SHP77 (cell line): ENCODE measurements around the gene CATSPER3.

Experiments
- DNase-seq, 2 experiments: peaks; one replicate each; lab custom pipeline; 2025; lab: John Stamatoyannopoulos, UW

Gene CATSPER3

DNA sequence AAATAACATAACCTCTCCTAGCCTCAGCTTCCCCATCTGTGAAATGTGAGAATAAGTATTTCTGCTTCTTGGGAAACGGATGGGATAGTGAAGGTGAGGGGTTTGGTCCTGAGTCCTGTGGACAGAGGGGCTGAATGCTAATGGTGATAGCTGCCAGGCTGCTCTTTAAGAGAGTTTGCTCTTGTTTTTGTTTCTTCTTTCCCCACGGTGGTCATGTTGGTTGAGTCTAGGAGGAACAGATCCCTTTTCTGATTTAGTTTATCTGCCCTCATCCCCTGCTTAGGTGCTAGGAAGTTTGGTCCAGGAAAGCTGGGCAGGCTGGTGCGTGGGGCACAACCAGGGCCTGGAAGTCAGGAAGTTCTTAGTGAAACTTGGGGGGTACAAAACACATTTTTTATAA, 74.0 kb downstream of the CATSPER3 start:
- no peak for DNase-seq

DNA sequence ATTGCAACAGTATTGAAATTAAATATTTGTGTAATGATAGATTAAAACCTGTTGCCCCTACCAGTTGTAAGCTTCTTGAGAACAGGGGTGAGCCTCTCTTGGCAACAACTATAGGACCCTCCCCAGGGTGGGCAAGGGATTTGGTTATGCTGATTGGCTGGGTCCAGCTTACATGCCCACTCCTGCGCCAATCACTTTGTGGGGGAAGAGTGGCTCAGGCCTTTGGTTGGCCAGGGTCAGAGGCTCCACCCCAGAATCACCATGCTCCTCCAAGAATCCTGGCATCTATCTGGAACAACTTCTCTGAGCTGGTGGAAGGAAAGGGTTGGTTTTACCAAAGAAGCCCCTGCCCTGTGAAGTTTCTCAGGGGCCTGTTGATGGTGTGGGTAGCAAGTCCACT, 74.9 kb downstream of the CATSPER3 start:
- no peak for DNase-seq

DNA sequence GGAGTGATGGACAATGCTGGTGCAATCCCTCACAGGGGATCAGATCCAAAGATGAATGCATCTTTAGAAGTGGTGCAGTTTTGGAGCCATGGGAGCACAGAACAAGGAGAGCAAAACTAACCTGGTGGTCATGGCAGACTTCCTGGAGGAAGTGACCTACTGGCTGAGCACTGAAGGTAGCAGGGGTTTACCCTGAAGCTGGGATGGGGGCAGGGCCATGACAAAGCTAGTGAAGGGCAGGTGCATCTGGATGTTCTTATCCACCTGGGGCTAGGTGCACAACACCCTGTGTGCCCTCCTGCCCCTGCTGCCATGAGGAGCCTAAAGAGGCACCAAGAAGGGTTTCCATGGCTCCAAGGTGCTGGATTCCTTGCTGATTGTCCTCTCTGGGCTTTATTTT, 77.8 kb downstream of the CATSPER3 start:
- no peak for DNase-seq

DNA sequence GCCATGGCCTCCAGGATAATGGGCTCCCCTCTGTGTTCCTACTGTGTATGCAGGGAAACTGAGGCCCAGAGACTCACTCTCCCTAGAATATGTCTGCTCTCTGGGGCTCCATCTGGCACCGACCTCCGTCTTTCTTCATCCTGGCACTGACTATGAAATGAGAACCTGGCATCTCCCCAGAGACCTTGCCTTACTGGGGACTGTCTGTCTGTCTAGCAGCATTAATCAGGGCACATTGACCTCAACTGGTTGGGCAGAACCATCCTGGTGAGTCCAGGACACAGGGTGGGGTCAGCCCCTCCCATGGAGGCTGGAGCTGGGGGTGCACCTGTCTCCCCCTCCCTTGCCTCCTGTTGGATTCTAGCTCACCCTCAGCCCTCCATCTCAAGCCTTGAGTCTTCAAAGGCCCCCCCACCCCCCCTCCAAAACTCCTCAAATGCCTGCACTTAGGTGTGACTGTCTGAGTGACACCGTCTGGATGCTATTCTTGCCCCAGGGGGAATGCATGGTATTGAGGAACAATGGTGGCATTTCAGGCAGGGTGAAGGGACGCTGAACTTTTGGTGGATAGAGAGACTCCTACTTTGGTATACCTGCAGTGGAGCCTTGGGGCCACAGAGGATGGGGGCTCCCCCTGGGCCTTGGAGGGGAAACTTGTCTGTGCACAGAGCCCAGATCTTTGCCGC, 79.1 kb downstream of the CATSPER3 start:
- DNase-seq: no peak

DNA sequence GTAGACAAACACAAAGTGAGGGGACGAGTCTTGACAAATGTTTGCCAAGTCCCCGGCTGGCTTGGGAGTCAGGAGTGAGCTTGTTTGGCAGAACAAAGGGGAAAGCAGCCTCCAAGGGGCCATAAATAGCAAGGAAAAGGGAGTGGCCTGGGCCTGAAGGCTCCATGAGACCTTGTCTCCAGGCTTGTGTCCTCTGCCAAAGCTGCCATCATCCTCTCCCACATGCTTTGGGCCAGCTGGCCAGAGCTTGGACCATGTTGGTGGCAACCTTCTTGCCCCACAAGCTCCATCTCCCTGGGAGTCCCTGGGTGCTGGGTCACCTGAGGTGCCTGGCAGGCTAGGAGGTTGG, 79.6 kb downstream of the CATSPER3 start:
- DNase-seq: no peak

DNA sequence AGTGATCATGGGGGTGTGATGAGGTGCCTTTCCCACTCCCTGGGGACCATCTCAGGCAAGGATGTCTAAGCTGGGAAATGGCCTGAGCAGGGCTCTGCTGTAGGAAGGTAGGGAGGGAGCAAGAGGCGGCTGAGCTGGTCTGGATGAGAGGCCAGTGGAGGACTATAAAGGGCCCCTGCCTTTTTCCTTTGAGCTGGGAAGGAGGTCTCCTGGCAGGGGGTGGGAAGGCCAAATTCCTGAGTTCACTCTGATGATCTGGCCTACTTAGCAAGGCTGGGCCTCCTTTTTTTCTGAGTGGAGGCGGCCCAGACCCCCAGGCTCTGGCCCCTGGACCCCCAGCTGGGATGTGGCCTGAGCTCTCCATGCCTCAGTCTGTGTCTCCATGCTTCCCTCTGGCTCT, 80.6 kb downstream of the CATSPER3 start:
- DNase-seq: no peak

DNA sequence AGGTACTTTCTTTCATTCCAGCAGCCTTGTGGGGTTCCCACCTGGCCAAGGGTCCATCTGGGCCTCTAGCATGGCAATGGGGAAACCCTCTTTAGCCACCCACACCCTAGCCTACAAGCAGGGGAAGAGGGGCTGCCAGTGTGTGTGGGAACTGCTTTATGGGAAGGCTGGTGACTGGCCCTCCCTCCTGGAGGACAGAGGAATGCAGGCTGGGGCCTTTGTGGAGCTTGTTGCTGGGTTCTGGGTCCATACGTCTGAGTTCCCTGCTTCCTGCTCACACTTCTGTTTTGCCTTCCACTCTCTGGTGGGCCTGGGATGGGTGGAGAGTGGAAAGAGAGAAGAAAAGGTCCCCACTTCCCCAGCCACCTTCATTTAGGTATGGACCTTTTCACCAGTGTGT, 81.2 kb downstream of the CATSPER3 start:
- DNase-seq: no peak

DNA sequence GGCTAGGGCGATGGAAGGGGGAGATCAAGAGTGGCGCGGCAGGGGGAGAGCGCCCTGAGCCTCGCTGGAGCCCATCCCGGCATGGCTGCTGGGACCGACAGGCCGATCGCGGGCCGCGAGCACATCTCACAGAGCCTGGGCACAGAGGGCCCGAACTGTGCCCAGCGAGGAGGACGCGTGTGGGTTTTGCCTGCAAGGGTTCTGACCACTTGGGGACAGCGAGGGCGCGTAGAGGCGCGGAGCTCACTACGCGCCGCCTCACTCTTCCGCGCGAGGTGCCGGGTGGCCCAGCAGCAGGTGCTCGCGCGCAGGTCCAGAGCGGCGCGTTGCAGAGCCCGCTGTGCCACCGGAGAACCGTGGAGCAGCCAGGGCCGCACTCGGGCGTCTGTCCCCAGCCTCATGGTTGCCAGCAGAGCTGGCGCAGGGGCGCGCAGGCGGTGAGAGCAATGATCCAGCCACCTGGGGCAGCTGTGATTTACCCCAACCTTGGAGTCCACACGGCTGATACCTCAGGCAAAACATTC, 82.6 kb downstream of the CATSPER3 start:
- no peak for DNase-seq

DNA sequence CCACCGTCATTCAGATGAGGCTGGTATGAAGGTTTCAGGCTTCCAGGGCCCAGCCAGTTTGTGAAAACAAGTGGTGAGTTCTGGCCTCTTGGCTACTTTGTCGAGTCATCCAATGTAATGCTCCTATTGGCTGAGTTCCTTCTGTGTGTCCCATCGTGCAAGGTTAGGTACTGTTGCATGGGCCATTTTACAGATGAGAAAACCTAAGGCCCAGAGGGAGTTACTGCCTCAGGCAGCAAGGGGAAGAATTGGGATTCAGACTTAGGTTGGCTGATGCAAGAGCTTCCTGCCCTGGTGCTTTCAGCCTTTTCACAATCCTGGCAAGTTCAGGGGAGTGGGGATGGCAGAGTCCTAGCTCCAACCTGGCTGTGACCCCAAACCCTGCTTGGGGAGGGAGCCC, 83.7 kb downstream of the CATSPER3 start:
- DNase-seq: no peak

DNA sequence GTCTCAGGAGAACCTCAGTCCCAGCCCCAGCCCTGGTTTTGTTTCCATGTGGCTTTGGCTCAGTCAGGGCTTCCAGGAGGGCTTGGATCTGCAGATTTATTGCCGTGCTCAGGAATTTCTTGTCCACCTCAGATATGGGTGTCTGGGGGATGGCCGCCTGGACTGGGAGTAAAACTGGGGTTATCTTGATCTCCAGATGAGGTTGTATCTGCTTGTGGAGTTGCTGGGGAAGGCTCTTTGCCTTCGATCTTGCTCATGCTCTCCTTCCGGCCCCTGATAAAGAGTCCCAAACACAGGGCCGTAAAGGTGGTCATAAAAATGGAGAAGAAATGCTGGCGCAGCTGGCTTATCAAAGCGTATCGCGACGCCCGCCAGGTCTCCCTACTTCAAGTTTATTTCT, 84.2 kb downstream of the CATSPER3 start:
- no peak for DNase-seq

DNA sequence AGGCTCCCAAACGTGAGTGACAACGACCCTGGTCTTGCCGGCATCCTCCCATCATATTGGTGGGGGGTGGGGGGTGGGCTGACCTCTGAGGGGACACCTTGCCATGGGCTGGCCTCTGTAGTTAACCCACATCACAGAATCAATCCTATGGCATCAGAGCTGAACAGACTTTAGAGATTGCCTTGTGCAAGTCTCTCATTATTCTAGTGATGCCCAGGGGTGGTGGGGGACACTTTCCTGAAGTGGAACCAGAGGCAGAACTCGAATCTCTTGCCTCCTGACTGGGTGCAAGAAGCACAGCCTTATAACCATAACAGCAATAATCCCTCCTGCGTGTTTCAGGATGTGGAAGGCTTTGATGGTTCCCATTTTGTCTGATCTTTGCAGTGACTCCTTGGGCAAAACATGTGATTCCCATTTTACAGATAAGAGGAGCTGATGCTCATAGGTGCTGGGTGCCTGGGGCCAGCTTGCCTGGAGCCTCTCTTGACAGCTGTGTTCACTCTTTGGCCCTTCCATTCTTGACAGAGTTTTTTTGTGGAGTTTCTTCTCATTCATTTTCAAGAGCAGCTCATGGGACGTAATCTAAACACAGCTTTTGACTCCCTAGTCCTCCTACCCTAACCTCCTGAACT, 84.9 kb downstream of the CATSPER3 start:
- no peak for DNase-seq

DNA sequence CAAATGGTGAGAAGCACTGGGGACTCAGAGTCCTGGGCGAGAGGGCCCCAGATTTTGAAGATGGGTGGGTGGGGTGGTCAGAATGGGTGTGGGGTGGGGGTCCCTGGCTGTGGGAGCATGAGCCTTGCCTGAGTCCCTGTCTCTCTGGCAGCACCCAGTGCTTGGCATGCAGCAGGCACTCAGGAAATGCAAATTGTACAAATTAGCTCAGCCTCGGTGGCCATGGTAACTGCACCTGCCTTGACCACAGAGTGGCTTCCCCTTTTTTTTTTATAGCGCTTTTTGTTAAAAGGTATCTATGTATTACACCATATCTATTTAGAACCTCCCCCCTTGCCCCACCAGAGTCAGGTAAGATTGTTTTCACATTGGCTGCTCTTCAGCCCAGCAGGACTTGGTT, 85.6 kb downstream of the CATSPER3 start:
- peak in 1 of 2 experiments; percentile 40 for DNase-seq

DNA sequence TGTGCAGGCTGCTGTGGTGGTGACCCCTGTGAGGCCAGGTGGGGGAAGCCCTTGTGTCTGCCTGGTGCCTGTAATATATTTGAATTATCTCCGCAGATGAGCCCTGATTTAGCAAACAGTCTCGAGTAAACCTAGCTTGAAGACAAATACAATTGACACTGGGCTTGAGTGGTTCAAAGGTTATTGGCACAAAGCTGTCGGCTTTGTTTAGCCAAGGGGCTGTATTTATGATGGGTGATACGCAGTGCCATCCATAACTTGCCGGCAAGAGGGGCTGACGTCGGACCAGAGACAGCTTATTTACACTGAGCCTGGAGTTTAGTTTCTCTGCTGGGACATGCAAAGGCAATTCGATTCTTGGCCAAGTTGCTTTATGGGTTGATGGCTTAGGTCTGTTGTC, 86.3 kb downstream of the CATSPER3 start:
- DNase-seq: peak; percentile 62 to 72

DNA sequence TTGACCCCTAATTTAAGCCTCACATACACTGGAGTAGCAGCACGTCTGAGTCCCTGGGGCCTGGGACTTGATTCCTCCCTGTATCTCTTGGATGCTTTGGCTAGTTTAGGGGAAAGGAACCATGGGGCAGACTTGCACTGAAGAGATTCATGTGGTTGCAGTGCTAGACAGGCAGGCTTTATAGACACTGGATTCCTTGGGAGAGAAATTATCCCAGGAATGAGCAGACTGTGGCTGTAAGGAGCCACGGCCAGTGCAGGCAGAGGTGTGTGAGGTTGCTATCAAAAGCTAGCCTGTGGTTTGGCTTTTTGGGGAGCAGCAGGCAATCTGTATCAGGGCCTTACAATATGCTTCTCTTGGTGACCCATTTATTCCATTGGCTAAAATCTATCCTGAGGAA, 86.8 kb downstream of the CATSPER3 start:
- DNase-seq: no peak

DNA sequence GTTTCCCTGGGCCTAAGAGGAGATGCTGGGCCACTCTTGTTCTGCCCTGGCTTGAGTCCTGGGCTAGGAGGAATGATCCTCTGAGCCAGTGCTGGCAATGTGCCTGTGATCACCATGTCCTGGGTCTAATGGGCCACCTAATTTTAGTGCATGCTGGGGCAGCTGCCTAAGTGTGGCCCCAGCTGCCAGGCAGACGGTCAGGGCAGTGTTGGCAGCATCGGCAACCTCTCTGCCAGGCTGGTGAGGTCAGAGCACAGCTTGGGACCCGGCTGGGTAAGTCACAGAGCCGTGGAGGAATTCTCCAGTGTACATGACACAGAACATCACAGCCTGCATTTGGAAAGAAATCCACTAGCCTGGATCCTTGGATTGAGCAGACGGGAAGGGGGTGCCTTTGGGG, 87.7 kb downstream of the CATSPER3 start:
- DNase-seq: peak in 1 of 2 experiments; percentile 41

DNA sequence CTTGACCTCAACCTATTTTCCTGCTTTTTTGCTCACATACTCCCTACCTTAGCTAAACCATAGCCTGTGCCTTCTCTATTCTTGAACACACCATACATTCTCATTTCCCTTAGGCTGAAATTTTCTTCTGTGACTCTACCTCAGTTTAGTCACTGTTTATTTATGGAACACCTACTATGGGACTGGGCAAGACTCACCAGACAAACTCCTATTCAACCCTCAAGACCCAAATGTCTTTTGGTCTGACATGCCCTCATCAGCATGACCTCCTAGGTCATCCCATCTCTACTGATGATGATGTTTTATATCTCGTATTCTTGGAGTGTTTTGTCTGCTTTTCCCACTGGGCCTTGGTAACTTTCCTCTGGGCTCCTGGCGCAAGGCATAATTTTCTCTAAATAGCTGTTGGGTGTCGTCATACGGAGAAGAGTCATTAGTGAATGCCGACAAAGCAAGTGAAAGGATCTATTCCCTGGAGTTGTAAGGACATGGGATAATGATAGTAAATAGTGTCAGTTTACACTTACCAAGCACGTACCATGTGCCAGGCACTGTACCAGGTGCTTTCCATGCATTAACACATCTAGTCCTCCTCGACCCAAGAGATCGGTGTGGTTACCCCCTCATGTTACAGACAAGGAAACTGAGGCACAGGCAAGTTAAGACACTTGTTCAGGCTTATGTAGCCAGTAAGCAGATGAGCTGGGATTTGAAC, 88.8 kb downstream of the CATSPER3 start:
- DNase-seq: no peak

DNA sequence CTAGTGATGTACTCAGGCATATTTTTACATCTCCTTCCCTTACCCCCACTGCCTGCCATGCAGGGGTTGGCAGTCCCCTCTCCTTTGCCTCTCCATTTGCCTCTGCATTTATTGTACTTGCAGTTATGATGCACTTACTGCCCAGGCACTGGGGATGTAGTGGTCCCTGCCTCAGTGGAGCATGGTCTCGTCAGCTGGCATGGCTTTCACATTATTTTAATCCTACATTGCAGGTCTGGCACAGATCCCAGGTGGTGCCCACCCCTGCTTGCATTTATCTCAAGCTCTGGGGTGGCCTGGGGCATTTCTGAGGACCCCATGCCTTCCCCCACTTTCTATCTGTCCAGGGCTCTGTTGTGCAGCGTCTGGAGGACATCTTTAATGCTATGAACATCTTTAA, 89.5 kb downstream of the CATSPER3 start:
- DNase-seq: no peak

DNA sequence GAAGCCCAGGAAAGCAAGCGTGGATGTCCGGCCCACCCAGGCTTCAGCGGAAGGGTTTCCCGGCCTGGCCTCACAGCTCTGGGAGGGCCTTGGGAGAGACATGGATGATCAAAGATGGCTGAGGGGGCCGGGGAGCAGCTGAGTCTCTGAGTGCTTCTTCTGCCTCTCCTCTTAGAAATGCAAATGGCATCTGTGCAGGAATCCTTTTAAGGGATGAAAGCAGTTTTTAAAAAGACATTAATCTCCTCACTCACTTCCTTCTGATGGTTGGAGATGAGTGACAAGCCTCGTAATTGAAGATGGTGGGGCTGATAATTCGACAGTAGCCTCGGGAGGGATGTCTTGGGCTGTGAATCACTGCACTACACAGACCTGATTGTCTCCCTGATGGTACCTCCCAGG, 90.6 kb downstream of the CATSPER3 start:
- DNase-seq: no peak

DNA sequence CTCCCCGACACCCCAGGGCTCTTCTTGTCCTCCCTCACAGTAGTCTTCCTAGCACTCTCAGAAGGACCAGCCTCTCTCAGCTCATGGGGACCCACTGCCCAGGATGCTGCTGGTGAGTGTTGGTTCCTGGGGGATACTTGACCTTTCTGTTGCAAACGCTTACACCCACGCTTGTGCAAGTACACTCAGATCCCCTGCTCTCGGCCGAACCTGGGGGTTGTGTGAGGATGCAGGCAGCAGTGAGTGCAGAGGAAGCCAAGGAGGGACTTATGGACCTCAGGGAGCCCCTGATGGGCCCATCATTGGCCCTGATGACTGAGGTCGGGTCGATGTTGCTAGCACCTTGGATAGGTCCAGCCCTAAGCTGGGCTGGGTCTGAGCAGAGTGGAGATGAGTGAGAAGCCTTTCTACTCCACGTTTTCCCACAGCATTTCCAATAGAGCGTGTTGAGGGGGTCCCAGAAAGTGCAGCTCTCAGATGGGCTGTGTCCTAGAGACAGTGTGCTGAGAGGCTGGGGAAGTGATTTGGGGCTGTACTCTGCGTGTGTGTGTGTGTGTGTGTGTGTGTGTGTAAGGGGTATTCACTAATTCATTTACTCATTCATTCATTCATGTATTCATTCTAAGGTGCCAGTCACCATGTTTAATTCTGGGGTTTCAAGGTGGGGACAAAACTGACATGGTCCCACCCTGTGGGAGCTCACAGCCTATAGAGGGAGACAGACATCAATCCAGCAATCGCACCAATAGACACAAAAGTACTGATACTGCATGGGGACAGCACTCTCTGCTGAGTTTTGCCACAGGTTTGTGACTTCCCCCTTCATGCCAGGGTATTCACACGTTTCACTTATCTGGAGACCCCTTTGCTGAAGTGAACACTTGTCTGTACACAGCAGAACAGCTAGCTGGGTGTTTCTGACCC, 91.6 kb downstream of the CATSPER3 start:
- DNase-seq: no peak

DNA sequence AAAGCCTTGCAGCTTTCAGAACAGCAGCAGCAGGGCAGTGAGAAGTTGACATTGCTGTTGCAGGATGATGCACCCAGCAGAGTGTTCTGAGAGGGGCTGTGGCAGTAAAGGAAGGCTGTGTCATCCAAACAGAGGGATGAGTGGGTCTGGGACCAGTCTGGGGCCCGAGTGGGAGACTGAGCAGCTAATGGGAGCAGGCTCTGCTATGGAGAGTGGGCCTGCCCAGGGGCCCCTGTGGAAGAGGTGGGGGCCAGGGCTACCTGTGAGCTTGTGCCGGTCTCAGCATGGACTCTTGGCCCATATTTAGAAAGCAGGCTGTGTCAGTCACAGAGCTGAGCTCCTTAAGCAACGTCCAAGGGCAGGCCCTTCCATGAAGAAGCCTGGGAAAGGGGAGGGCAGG, 92.3 kb downstream of the CATSPER3 start:
- no peak for DNase-seq

DNA sequence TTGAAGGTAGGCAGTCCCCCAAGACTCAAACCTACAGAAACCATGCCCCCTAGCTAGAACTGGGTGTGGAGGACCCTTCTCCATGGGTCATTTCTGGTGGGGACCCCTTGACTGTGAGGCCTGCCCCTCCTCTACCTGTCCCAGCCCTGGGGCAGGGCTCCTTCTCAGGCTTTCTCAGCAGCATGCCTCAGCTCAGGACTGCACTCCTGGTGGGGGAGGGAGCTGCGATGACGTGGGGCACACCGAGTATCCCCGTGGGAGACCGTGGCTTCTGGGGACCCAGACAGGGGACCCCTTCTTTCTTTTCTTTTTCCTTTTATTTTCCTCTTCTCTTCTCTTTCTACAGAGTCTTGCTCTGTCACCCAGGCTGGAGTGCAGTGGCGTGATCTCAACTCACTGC, 93.3 kb downstream of the CATSPER3 start:
- no peak for DNase-seq
